ENCODE results near the gene BAG1.

DNA sequence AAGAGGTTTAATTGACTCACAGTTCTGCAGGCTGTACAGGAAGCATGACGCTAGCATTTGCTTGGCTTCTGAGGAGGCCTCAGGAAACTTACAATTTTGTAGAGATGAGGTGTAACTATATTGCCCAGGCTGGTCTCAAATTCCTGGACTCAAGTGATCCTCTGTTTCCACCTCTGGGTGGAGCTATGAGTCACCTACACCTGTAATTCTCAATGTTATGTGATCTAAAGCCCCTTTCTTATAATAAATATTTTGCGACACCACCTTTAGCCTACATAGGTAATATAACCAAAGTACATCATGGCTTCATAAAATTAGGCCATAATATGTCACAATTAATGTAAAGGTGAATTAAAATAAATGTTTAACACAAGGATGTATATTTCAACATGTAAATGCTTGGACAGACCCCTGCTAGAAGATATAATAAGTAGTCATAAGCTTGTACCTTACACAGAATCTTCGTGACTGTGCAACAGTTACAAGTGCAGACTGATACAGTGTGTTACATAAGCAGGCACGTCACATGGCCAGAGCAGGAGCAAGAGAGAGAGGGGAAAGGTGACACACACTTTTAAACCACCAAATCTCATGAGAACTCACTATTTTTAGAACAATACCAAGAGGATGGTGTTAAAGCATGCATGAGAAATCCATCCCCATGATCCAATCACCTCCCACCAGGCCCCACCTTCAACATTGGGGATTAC is 54.3 kb downstream of the BAG1 start:
- TF ChIP-seq, protein P1, sequence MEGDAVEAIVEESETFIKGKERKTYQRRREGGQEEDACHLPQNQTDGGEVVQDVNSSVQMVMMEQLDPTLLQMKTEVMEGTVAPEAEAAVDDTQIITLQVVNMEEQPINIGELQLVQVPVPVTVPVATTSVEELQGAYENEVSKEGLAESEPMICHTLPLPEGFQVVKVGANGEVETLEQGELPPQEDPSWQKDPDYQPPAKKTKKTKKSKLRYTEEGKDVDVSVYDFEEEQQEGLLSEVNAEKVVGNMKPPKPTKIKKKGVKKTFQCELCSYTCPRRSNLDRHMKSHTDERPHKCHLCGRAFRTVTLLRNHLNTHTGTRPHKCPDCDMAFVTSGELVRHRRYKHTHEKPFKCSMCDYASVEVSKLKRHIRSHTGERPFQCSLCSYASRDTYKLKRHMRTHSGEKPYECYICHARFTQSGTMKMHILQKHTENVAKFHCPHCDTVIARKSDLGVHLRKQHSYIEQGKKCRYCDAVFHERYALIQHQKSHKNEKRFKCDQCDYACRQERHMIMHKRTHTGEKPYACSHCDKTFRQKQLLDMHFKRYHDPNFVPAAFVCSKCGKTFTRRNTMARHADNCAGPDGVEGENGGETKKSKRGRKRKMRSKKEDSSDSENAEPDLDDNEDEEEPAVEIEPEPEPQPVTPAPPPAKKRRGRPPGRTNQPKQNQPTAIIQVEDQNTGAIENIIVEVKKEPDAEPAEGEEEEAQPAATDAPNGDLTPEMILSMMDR (IDR thresholded peaks at IDR 0.05) = no peak
- no peak for TF ChIP-seq EZH2 (IDR thresholded peaks at IDR 0.05; ENCODE audit: borderline replicate concordance, insufficient read depth, low read depth, low read length, poor library complexity, severe bottlenecking)

Data from B cell (primary cell).